Calu3 (cell line): ENCODE results near the gene HEATR5A. TPM values are rescaled to one million over a fixed set of nuclear protein-coding genes. Genes with fewer than 3 reads are reported as not detected.
"Not testable (repeated sequence)": the region's sequence is repeated elsewhere in the genome, so short reads cannot be mapped to it uniquely, and the experiment has no call there.

Experiments
- BruUV-seq: library from RNA; stranded (reverse); fragments of 400-500 nt; replicated peaks from 2 replicates; lab custom pipeline; 2021; lab: Mats Ljungman, UMichigan
- CTCF ChIA-PET: fragments of 300-600 bp; sonication (Branson Sonifier 250); formaldehyde crosslinking; loops from one replicate; lab custom pipeline; 2022; ENCODE audit warnings: antibody characterized with exemption; lab: Charles Lee
- DNase-seq: peaks from one replicate; pipeline ENCODE4 v3.0.0; 2022
- H3K27ac Mint-ChIP-seq: one replicate; pipeline ENCODE4 v1.8.0; 2022; ENCODE audit warnings: mixed read lengths; ENCODE audit not compliant: unreplicated experiment
- H3K27me3 Mint-ChIP-seq: one replicate; pipeline ENCODE4 v1.8.0; 2022; ENCODE audit warnings: mixed read lengths; ENCODE audit not compliant: unreplicated experiment
- H3K36me3 Mint-ChIP-seq: one replicate; pipeline ENCODE4 v1.8.0; 2022; ENCODE audit warnings: mild to moderate bottlenecking, moderate library complexity, mixed read lengths; ENCODE audit not compliant: insufficient read depth, unreplicated experiment
- H3K4me1 Mint-ChIP-seq: one replicate; pipeline ENCODE4 v1.8.0; 2022; ENCODE audit warnings: mild to moderate bottlenecking, low read depth, mixed read lengths; ENCODE audit not compliant: unreplicated experiment
- H3K4me3 Mint-ChIP-seq: one replicate; pipeline ENCODE4 v1.8.0; 2022; ENCODE audit warnings: mild to moderate bottlenecking, low read depth, moderate library complexity, mixed read lengths; ENCODE audit not compliant: unreplicated experiment
- H3K9me3 Mint-ChIP-seq: one replicate; pipeline ENCODE4 v1.8.0; 2022; ENCODE audit warnings: low read depth, mixed read lengths; ENCODE audit not compliant: unreplicated experiment
- intact Hi-C: fragments of 100-400 bp; cut with micrococcal nuclease; formaldehyde crosslinking; loops from one replicate; pipeline ENCODE4 v1.10.0; 2022; ENCODE audit not compliant: unreplicated experiment
- total RNA-seq: library from RNA; stranded (reverse); gene quantifications from 2 replicates; pipeline ENCODE4 v1.2.3, GENCODE V29; 2022
- TF ChIP-seq, protein P1 (sequence below): fragments of 200-600 bp; IDR thresholded peaks from one replicate; pipeline ENCODE4 v1.8.0; 2022; ENCODE audit warnings: antibody characterized with exemption; ENCODE audit not compliant: unreplicated experiment

The HEATR5A gene
- total RNA-seq, 1 experiment from 2014 or later = 28.9 TPM

GRCh38 chr14:31377433-31377832, 42.9 kb downstream of the HEATR5A start:
- Mint-ChIP-seq H3K27ac (no peak overlapping the region), H3K4me1 (no peaks in the 10 kb centered on the region)
- CTCF ChIA-PET = interaction anchor here (1.0 kb wide), 1 partner anchor 43 kb away, joined by 5 read pairs; the partner anchor contains the start of gene HEATR5A

DNA sequence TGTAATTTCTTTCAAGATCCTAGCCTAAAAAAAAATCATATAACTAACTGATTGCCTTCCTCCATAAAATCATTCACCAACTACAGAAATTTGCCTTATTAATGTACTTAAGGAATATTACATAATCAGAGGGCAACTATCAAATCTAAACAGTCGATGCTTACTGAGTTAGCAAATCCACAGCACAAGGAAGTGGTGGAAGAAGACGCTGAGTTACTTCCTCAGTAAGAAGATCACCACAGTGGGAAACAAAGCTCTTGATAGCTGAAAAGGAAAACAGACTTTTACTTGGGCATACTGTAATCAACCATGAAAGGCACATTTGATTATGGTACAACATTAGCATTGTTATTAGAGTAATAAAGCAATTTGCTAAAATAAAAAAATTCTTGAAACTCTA, 48.7 kb downstream of the HEATR5A start:
- TF ChIP-seq, protein P1, sequence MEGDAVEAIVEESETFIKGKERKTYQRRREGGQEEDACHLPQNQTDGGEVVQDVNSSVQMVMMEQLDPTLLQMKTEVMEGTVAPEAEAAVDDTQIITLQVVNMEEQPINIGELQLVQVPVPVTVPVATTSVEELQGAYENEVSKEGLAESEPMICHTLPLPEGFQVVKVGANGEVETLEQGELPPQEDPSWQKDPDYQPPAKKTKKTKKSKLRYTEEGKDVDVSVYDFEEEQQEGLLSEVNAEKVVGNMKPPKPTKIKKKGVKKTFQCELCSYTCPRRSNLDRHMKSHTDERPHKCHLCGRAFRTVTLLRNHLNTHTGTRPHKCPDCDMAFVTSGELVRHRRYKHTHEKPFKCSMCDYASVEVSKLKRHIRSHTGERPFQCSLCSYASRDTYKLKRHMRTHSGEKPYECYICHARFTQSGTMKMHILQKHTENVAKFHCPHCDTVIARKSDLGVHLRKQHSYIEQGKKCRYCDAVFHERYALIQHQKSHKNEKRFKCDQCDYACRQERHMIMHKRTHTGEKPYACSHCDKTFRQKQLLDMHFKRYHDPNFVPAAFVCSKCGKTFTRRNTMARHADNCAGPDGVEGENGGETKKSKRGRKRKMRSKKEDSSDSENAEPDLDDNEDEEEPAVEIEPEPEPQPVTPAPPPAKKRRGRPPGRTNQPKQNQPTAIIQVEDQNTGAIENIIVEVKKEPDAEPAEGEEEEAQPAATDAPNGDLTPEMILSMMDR = no peak
- CTCF ChIA-PET = no interaction called here
- Mint-ChIP-seq H3K9me3 (no peaks in the 10 kb centered on the region), H3K27ac (no peak overlapping the region), H3K27me3 (no peaks in the 10 kb centered on the region), H3K4me1 (no peaks in the 10 kb centered on the region), H3K36me3 (no peaks in the 10 kb centered on the region), H3K4me3 (no peak overlapping the region)
- intact Hi-C loops = no loop called here
- no TSS peak for BruUV-seq
- no peak for DNase-seq

More at GRCh38 chr14:31377433-31377832, 42.9 kb downstream of the HEATR5A start:
- TF ChIP-seq, protein P1 = no peak
- intact Hi-C loops = no loop called here
- Mint-ChIP-seq H3K9me3 (no peaks in the 10 kb centered on the region), H3K36me3 (peaks cover 5% of the 10 kb centered on the region), H3K4me3 (no peak overlapping the region), H3K27me3 (no peaks in the 10 kb centered on the region)
- BruUV-seq = no TSS peak
- DNase-seq = no peak

- CTCF ChIA-PET = interaction anchor here (0.6 kb wide), 1 partner anchor 146 kb away, joined by 3 read pairs; no protein-coding TSS in a partner anchor
- TF ChIP-seq, protein P1 = no peak
- DNase-seq = no peak
- no peaks in the 10 kb centered on the region for H3K36me3 Mint-ChIP-seq
- no peaks in the 10 kb centered on the region for H3K9me3 Mint-ChIP-seq
- H3K4me1 Mint-ChIP-seq = no peaks in the 10 kb centered on the region
- H3K4me3 Mint-ChIP-seq = no peak overlapping the region
- no TSS peak for BruUV-seq
- H3K27ac Mint-ChIP-seq = no peak overlapping the region
- H3K27me3 Mint-ChIP-seq = no peaks in the 10 kb centered on the region
- intact Hi-C loops = no loop called here
Observed at GRCh38 chr14:31363331-31364073, 56.8 kb downstream of the HEATR5A start.

GRCh38 chr14:31362746-31363145, 57.6 kb downstream of the HEATR5A start:
- Mint-ChIP-seq H3K27me3 (no peaks in the 10 kb centered on the region), H3K9me3 (no peaks in the 10 kb centered on the region), H3K4me3 (no peak overlapping the region), H3K27ac (no peak overlapping the region), H3K4me1 (no peaks in the 10 kb centered on the region), H3K36me3 (no peaks in the 10 kb centered on the region)
- BruUV-seq = no TSS peak
- intact Hi-C loops = no loop called here
- TF ChIP-seq, protein P1 = no peak
- no peak for DNase-seq
- CTCF ChIA-PET = no interaction called here

DNA sequence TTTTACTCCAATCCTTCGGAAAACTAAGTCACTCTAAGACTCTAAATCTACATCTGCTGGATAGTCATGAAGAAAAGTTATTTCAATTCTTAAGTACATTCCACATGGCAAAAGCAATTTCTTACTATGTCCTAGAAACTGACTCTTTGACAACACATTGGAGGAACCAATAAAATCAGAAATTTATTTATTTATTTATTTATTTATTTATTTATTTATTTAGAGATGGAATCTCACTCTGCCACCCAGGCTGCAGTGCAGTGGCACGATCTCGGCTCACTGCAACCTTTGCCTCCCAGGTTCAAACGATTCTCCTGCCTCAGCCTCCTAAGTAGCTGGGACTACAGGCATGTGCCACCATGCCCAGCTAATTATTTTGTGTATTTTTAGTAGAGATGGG, 58.6 kb downstream of the HEATR5A start:
- H3K27ac Mint-ChIP-seq, BruUV-seq: not testable (repeated sequence)

More for the DNA sequence above, 58.6 kb downstream of the HEATR5A start:
- H3K36me3 Mint-ChIP-seq, intact Hi-C loops, DNase-seq, H3K27me3 Mint-ChIP-seq, H3K4me1 Mint-ChIP-seq, CTCF ChIA-PET, H3K9me3 Mint-ChIP-seq, H3K4me3 Mint-ChIP-seq: not testable (repeated sequence)
